Colonic mucosa (tissue), 4 donors: ENCODE measurements around the gene ARMC5. TPM values are rescaled to one million over a fixed set of nuclear protein-coding genes. Genes with fewer than 3 reads are reported as not detected.

ENCODE experiments used
- DNase-seq: peaks from one replicate; pipeline ENCODE4 v3.0.0-alpha.2; 2020
- H3K27ac ChIP-seq: fragments of 200-600 bp; one replicate; pipeline ENCODE4 v1.8.0; 2021
- H3K27me3 ChIP-seq: fragments of 200-600 bp; one replicate; pipeline ENCODE4 v1.8.0; 2021
- H3K36me3 ChIP-seq: fragments of 200-600 bp; one replicate; pipeline ENCODE4 v1.8.0; 2021
- H3K4me1 ChIP-seq: fragments of 200-600 bp; one replicate; pipeline ENCODE4 v1.8.0; 2021; ENCODE audit warnings: mild to moderate bottlenecking
- H3K4me3 ChIP-seq: fragments of 200-600 bp; one replicate; pipeline ENCODE4 v1.8.0; 2021
- H3K9ac ChIP-seq, 2 donors: one replicate each; pipeline ENCODE4 v1.7.0; 2013; ENCODE audit warnings: control low read depth in 2 of 2, low read depth in 2 of 2, low read length in 2 of 2
- H3K9me3 ChIP-seq: fragments of 200-600 bp; one replicate; pipeline ENCODE4 v1.8.0; 2021
- intact Hi-C: fragments of 100-400 bp; cut with DNase I; formaldehyde crosslinking; loops from one replicate; pipeline ENCODE4 v1.14.1; 2022
- total RNA-seq, 2 donors: library from RNA; stranded (reverse); fragmentation: NEBNext Ultra II Directional in 1 of 2; extraction: Animal tissue kit (Norgen Biotek cat#: 25700) in 1 of 2; gene quantifications; one replicate each; pipeline ENCODE4 v1.2.1, GENCODE V29; 2021
- TF ChIP-seq, protein P1 (sequence below): fragments of 200-600 bp; IDR thresholded peaks from one replicate; pipeline ENCODE4 v1.8.0; 2022; ENCODE audit warnings: antibody characterized with exemption, mild to moderate bottlenecking
- donor health status: healthy.
- donor health status: DM: no; HTN: no; CAD: no.
- donor health status: DM: no; HTN: no; CAD: no.

ARMC5 gene
- total RNA-seq, 2 donors from 2014 or later: 5.5 to 13.2 TPM

DNA sequence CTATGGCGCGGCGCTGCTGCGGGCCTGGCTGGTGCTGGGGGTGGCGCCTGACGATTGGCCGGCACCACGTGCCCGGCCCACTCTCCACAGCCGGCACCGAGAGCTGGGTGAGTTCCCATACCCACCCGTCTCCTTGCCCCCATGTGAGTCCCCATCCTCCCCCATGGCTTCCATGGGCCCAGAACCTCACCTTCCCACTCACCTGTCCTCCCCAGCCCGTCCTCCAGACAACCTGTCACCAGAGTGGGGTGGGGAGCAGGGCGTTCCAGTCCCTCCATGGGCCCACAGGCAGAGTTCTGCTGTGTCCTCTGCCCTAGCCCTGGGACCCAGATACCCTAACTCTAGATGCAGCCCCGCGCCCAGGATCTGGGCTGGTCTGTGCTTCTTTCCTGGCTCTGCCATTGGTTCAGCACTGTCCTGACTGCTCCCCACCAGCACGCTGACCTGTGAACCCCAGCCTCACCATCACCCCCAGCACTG, 5.5 kb downstream of the ARMC5 start:
- intact Hi-C loops: no loop called here
- Histone ChIP-seq H3K27me3 (no peaks in the 10 kb centered on the region), H3K27ac (no peak overlapping the region), H3K9ac (no peak overlapping the region), H3K36me3 (no peaks in the 10 kb centered on the region), H3K4me3 (no peak overlapping the region), H3K9me3 (no peaks in the 10 kb centered on the region), H3K4me1 (peaks cover 5% of the 10 kb centered on the region)
- no peak for DNase-seq
- TF ChIP-seq, protein P1, sequence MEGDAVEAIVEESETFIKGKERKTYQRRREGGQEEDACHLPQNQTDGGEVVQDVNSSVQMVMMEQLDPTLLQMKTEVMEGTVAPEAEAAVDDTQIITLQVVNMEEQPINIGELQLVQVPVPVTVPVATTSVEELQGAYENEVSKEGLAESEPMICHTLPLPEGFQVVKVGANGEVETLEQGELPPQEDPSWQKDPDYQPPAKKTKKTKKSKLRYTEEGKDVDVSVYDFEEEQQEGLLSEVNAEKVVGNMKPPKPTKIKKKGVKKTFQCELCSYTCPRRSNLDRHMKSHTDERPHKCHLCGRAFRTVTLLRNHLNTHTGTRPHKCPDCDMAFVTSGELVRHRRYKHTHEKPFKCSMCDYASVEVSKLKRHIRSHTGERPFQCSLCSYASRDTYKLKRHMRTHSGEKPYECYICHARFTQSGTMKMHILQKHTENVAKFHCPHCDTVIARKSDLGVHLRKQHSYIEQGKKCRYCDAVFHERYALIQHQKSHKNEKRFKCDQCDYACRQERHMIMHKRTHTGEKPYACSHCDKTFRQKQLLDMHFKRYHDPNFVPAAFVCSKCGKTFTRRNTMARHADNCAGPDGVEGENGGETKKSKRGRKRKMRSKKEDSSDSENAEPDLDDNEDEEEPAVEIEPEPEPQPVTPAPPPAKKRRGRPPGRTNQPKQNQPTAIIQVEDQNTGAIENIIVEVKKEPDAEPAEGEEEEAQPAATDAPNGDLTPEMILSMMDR: no peak

DNA sequence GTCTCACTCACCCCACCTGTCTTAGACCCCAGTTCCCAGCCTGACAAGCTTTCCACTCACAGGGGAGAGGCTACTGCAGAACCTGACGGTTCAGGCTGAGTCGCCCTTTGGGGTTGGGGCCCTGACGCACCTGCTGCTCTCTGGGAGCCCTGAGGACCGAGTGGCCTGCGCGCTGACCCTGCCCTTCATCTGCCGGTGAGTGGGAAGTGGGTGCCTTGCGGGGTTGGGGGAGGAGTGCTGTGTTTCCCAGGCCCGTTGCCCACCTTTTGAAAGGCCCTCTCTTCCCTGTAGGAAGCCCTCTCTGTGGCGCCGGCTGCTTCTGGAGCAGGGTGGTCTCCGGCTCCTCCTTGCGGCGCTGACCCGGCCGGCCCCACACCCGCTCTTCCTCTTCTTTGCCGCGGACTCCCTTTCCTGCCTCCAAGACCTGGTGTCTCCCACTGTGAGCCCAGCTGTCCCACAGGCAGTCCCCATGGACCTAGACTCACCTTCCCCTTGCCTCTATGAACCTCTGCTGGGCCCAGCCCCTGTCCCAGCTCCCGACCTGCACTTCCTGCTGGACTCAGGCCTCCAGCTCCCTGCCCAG, 6.6 kb downstream of the ARMC5 start:
- Histone ChIP-seq H3K9ac (no peak overlapping the region), H3K4me3 (no peak overlapping the region), H3K36me3 (no peaks in the 10 kb centered on the region), H3K27me3 (no peaks in the 10 kb centered on the region), H3K4me1 (no peaks in the 10 kb centered on the region), H3K9me3 (no peaks in the 10 kb centered on the region), H3K27ac (no peak overlapping the region)
- TF ChIP-seq, protein P1: no peak
- DNase-seq: no peak
- intact Hi-C loops: no loop called here

DNA sequence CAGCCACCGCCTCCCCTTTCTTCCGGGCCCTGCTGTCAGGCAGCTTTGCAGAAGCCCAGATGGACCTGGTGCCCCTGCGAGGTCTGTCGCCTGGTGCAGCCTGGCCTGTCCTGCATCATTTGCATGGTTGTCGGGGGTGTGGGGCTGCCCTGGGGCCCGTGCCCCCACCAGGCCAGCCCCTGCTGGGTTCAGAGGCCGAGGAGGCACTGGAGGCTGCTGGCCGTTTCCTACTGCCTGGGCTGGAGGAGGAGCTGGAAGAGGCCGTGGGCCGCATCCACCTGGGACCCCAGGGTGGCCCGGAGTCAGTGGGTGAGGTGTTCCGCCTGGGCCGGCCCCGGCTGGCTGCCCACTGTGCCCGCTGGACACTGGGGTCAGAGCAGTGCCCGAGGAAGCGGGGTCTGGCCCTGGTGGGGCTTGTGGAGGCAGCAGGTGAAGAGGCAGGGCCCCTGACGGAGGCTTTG, 7.1 kb downstream of the ARMC5 start:
- TF ChIP-seq, protein P1: no peak
- H3K9ac ChIP-seq: no peak overlapping the region
- DNase-seq: no peak
- no peaks in the 10 kb centered on the region for H3K36me3 ChIP-seq
- intact Hi-C loops: no loop called here
- no peak overlapping the region for H3K27ac ChIP-seq
- no peaks in the 10 kb centered on the region for H3K4me1 ChIP-seq
- no peaks in the 10 kb centered on the region for H3K27me3 ChIP-seq
- no peak overlapping the region for H3K4me3 ChIP-seq
- H3K9me3 ChIP-seq: no peaks in the 10 kb centered on the region

DNA sequence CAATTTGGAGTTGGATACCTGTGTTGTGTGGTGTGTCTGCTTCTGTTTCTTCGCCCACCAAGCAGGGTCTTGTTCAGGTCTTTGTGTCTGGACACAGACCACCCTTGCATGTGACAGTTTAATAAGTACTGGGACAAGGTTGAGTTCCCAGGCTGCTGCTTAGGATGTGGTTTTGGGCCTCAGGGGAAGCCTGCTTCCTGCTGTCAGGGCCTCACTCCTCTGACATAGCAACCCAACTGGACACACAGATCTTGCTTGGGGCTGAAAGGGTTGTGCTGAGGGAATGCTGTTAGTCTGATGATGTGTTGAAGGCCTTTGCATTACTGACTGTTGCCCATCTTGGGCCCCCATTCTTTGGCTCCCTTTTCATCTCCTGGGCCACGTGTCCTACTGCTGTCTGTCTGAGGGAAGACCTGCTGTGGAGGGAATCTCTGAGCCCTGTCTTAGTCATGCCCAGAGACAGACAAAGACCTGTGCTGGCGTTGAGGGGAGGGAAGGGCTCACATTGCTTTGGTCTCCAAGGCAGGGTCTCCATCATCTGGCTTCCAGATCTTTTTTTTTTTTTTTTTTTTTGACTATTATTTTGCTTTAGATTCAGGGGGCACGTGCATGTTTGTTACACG, 8.0 kb downstream of the ARMC5 start:
- DNase-seq: no peak
- H3K27ac ChIP-seq: no peak overlapping the region
- intact Hi-C loops: no loop called here
- H3K4me1 ChIP-seq: no peaks in the 10 kb centered on the region
- no peaks in the 10 kb centered on the region for H3K9me3 ChIP-seq
- no peak overlapping the region for H3K9ac ChIP-seq
- H3K27me3 ChIP-seq: no peaks in the 10 kb centered on the region
- TF ChIP-seq, protein P1: no peak
- no peaks in the 10 kb centered on the region for H3K36me3 ChIP-seq
- H3K4me3 ChIP-seq: no peak overlapping the region

DNA sequence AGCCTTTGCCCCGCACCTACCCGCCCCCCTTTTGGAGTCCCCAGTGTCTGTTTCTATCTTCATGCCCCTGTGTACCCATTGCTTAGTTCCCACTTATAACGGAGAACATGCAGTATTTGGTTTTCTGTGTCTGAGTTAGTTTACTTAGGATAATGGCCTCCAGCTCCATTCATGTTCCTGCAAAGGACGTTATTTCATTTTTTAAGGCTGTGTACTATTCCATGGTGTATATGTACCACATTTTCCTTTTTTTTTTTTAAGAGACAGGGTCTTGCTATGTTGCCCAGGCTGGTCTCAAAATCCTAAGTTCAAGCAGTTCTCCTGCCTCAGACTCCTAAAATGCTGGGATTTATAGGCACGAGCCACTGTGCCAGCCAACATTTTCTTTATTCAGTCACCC, 8.6 kb downstream of the ARMC5 start:
- no peak overlapping the region for H3K4me3 ChIP-seq
- H3K27ac ChIP-seq: no peak overlapping the region
- TF ChIP-seq, protein P1: no peak
- no peak overlapping the region for H3K9ac ChIP-seq
- no peaks in the 10 kb centered on the region for H3K4me1 ChIP-seq
- H3K9me3 ChIP-seq: no peaks in the 10 kb centered on the region
- no peaks in the 10 kb centered on the region for H3K36me3 ChIP-seq
- intact Hi-C loops: no loop called here
- H3K27me3 ChIP-seq: no peaks in the 10 kb centered on the region
- no peak for DNase-seq
